Measurements from ENCODE around the gene CABP2.
"Not testable (repeated sequence)": the region's sequence is repeated elsewhere in the genome, so short reads cannot be mapped to it uniquely, and the experiment has no call there.

Gene CABP2

DNA sequence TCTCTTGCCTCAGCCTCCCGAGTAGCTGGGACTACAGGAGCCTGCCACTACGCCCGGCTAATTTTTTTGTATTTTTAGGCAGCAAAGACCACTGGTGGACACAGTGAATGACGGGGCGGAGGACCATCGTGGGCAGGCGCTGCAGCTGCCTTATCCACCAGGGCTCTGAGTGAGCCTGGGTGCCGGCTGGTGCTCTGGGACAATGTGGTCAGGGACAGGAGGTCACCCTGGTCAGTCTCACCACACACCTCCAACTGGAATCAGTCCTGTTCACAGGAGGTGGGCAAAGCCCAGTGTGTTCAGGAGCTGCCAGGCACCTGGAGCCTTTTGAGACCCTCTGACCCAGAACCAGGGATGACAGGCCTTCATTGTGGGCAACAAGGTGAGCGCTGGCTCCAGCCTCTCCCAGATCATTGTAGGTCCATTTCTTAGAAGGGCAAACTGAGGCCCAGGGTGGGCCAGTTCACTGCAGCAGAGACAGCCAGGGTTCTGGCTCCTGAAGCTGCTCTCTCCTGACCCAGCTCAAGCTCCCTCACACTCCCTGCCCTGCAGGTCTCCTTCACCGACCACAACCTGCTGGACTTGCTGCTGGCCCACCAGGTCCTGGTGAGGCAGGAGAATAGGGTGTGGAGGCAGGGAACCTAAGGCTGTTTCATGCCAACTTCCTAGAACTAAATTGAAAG is 15.7 kb upstream of the CABP2 start:
- DNase-seq: no peak

DNA sequence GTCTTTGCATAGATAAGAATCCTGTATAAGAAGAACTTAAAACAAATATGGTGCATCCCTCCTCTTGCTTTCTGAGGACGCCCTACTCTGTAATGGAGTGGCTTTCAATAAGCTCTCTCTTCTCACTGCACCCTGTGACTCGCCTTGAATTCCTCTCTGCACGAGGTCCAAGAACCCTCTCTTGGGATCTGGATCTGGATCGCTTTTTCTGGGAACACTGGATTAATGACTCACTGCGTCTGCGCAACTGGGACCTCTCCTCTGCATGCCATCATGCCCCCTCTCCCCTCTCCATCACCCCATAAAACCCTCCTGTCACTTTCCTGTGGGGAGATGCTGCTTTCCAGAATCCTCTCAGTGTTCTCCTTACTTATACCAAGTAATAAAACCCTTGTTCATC is 15.1 kb upstream of the CABP2 start:
- DNase-seq: no peak

DNA sequence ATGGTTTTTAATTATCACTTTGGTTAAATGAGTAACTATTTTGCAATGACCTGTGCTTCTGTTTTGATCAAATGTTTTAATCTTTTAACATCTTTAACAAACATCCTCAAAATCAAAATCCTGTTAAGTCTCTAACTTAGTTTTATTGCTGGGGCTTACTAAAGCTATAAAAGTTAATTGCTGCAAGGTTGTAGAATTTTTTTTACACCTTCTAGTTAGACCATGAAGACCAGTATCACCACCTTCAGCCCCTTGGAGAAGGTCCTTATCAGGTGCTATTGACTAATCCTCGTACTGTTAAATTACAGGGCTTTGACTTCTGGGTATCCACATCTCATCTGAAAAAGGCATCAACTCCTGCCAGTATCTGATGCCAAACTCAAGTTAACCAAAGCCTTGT is 12.3 kb upstream of the CABP2 start:
- no peak for DNase-seq

- no peak for DNase-seq
Observed at GRCh38 chr11:67534070-67534679, 10.9 kb upstream of the CABP2 start.

- DNase-seq: no peak
Observed at GRCh38 chr11:67532889-67533288, 9.6 kb upstream of the CABP2 start.

GRCh38 chr11:67530282-67530592 is 7.0 kb upstream of the CABP2 start:
- DNase-seq: no peak

DNA sequence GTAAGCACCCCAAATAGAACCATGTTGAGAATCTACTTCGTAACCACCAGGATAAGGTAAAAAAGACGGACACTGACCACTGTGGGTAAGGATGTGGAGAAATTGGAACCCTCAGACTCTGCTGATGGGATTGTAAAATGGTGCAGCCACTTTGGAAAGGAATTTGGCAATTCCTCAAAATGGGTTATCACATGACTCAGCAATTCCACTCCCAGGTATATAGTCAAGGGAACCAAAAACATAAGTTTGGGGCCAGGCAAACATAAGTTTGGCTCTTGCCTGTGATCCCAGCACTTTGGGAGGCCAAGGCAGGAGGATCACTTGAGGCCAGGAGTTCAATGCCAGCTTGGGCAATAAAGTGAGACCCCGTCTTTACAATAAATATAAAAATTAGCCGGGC is 5.1 kb upstream of the CABP2 start:
- no peak for DNase-seq

GRCh38 chr11:67525275-67525976 is 2.2 kb upstream of the CABP2 start:
- DNase-seq: no peak

- no peak for DNase-seq
Observed at GRCh38 chr11:67524480-67524808, 1.2 kb upstream of the CABP2 start.

DNA sequence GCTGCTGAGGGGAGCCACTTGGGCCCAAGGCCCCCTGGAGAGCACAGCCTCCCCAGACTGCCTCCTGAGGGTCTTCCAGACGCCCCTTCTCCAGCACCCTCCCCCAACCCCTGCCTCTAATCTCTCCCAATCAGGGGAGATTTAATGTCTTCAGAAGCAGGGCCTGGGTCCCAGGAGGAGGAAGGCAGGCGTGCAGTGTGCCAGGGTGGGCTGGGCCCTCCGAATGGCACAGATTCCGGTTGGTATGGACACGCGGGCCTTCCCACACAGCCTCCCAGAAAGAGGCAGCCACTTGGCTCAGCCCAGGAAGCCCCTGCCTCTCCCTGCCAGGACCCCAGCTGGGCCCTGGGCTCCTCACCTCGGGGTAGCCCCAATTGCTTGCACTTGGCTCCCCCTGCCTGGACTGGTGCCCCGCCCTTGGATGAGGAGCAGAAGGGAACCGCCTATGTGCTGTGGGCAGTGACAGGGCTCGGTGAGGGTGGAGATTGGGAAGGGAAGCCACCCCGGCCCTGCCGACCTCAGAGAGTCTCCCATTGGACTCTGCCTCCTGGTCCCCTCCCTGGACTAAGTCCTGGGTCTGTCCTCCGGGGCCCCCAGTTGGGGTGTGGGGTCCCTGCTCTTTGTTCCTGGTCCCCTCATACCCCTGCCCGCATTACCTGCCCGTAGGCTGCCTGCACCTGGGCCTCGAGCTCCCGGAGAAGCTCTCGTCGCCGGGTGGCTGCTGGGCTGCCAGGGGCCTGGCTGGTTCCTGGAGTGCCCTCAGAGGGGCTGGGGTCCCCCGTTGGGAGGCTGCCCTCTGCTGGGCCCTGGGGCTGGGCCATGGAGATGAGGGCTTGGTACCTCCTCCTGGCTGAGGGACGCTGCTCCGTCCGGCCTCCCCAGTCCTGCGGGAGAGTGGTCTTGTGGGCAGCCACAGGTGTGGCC is 572 bp upstream of the CABP2 start:
- no peak for DNase-seq

GRCh38 chr11:67522338-67522737 is 908 bp downstream of the CABP2 start:
- DNase-seq: no peak

- DNase-seq: no peak
Observed at GRCh38 chr11:67521924-67522323, 1.3 kb downstream of the CABP2 start.

DNA sequence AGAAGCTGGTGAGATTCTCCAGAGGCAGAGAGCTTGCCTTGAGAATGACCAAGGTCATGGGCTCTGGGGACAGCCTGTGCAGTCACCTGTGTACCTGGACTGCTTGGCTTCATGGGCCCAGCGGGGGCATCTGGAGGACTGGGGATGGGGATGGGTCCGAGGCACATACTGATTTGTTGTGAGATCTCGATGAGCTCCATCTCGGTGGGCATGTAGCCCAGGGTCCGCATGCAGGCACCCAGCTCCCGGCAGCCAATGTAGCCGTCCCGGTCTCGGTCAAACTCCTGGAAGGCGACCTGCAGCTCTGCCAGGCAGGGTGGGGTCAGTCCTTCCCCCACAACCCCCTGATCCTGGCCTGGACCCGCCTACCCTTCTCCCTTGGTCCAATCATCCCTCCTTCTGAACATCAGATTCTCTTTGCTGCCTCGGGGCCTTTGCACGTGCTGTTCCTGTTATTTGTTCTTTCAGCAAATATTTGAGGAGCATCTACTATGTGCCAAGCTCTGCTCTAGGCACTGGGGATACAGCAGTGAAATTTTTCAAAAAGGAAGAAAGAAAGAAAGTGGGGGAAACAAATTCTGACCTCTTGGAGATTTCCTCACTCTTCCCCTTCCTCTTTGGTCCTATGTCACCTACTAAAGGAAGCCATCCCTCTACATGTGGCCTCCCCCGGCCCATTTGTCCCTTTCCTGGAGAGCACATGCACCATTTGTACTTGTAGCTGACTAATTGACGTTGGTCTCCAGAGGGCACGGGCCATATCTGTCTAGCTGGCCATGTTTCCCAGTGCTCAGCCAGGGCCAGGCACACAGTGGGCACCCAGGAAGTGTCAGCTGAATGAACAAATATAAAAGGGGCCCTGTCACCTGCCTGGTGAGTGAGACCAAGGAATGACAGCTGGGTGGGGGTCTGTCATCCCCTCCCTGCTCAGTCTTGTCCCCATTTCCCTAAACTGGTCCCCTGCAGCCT is 2.1 kb downstream of the CABP2 start:
- no peak for DNase-seq

DNA sequence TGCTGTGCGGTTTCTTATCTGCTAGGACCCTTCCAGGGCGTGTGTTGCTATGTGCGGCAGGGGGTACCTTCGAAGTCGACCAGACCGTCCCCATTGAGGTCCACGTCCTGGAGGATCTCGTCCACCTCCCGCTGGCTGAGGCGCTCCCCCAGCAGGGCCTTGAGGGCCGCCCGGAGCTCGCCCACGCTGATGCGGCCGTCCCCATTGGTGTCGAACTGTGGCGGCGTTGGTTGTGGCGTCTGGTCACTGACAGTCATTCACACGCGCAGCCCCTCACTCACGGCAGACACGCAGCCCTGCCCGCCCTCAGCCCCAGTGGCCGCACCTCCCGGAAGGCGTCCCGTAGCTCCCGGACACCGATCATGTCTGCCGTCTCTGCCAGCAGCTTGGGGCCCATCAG is 3.5 kb downstream of the CABP2 start:
- DNase-seq: no peak

- DNase-seq: no peak
Observed at GRCh38 chr11:67517784-67518552, 5.3 kb downstream of the CABP2 start.

- no peak for DNase-seq
Observed at GRCh38 chr11:67516806-67517205, 6.4 kb downstream of the CABP2 start.

GRCh38 chr11:67514116-67514515 is 9.1 kb downstream of the CABP2 start:
- no peak for DNase-seq

DNA sequence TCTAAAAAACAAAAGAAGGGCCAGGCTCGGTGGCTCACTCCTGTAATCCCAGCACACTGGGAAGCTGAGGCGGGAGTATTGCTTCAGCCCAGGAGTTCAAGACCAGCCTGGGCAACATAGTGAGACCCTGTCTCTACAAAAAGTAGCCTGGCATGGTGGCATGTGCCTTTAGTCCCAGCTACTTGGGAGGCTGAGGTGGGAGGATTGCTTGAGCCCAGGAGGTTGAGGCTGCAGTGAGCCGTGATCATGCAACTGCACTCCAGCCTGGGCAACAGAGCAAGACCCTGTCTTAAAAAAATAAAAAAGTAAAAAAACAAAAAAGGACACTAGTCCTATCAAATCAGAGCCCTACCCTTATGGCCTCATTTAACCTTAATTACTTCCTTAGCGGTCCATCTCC is 11.7 kb downstream of the CABP2 start:
- not testable (repeated sequence) for DNase-seq

DNA sequence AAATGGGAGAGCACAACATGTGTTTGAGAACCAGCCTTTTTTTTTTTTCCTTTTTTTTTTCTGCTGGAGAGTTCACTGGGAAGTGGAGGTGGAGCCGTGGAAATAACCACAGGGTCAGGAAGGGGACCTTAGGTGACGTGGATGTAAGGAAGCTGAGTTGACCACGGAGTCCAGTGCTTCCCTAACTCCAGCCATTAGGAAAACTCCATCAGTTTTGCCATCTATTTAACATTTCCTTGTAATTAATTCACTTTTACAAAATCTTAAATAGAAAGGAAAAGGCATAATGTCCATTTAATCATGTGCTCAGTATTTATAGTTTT is 13.3 kb downstream of the CABP2 start:
- no peak for DNase-seq

DNA sequence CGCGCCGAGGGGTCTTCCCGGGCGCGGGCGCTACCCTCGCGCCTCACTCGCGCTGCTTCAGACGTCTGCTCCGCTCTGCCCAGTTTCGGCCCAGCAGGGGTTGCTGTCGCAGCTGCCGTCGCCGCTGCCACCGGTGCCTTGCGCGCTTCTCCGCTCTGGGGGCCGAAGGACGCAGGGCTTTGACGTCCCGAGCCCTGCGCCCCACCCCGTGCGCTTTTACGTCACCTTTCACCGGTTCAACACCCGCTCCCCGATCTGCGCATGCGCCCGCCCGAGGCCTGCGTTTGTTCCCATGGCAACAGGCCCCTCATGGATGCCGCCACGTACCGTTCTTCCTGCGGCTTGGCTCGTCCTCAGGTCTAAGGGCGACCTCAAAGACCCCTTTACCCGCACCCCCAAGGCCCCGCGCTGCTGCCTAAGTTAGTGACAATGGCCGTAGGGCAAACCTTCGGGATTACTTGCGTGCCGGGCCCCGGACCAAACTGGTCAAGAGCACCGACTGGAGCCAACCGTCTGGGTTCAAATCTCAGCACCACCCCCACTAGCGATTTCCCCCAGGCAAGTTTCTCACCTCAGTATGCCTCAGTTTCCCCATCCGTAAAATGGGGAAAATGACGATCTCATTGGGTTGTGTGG is 14.6 kb downstream of the CABP2 start:
- DNase-seq: peak; percentile 96

DNA sequence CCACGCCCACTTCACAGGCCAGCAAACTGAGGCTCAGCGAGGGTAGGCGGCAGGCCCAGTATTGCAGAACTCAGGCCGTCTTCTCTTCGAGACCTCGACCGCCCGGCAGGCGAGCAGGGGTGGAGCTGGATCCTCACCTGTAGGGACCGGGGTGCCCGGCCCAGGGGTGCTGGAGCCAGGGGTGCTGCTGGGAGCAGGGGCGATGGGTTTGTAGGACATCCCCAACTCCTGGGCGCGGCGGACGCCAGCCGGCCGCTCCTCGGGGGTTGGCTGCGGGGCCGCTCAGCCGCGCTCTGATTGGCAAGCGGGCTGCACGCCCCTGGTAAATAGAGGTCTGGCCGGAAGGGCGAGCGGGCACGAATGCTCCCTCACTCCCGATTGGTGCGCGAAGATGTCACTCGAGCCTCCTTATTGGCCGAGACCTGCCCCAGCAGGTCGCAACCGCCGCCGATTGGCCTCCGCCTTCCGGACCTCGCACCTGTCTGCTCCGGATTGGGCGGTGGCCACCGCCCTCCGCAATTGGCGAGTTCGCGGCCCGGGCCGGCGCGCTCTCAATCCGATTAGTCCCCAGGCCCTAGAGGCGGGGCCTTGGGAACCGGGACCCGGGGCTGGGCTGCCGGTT is 15.3 kb downstream of the CABP2 start, which contains the start of gene CDK2AP2:
Gene CDK2AP2 (minus strand): TSS at position 299 of the 622 bp plus-strand sequence. CDS start 80 bp downstream, at position 219.
- DNase-seq: peak; percentile 99

All from KG1 (cell line).